ENCODE data around the gene S100A10. TPM values are rescaled to one million over a fixed set of nuclear protein-coding genes. Genes with fewer than 3 reads are reported as not detected.

S100A10 gene
- total RNA-seq, 1 donor from 2014 or later, result 120 TPM

- DNase-seq (ENCODE audit: low read depth) (no peak), FAIRE-seq (no peak)
- H3K27me3 ChIP-seq (ENCODE audit: control insufficient read depth, insufficient read depth, low read length), result no peaks in the 10 kb centered on the region
- peaks cover 22% of the 10 kb centered on the region for H3K36me3 ChIP-seq (ENCODE audit: control insufficient read depth, insufficient read depth, low read length)
- no peak for TF ChIP-seq CTCF (IDR thresholded peaks at IDR 0.05; ENCODE audit: insufficient read depth, low read length, severe bottlenecking)
- H3K4me3 ChIP-seq (ENCODE audit: low read depth, low read length), result no peak overlapping the region
Observed at GRCh38 chr1:151985270-151985669, 8.4 kb downstream of the S100A10 start.

- FAIRE-seq, result no peak
- Histone ChIP-seq H3K36me3 (ENCODE audit: control insufficient read depth, insufficient read depth, low read length) (peaks cover 22% of the 10 kb centered on the region), H3K27me3 (ENCODE audit: control insufficient read depth, insufficient read depth, low read length) (no peaks in the 10 kb centered on the region)
Observed at GRCh38 chr1:151984313-151984956, 9.2 kb downstream of the S100A10 start.

GRCh38 chr1:151982300-151983005 is 11.2 kb downstream of the S100A10 start:
- no peaks in the 10 kb centered on the region for H3K27me3 ChIP-seq (ENCODE audit: control insufficient read depth, insufficient read depth, low read length)
- peaks cover 21% of the 10 kb centered on the region for H3K36me3 ChIP-seq (ENCODE audit: control insufficient read depth, insufficient read depth, low read length)
- no peak for TF ChIP-seq CTCF (IDR thresholded peaks at IDR 0.05; ENCODE audit: insufficient read depth, low read length, severe bottlenecking)
- FAIRE-seq (no peak), DNase-seq (ENCODE audit: low read depth) (no peak)
- H3K4me3 ChIP-seq (ENCODE audit: low read depth, low read length), result no peak overlapping the region

More at GRCh38 chr1:151984313-151984956, 9.2 kb downstream of the S100A10 start:
- H3K4me3 ChIP-seq (ENCODE audit: low read depth, low read length), result no peak overlapping the region
- no peak for DNase-seq (ENCODE audit: low read depth)
- no peak for TF ChIP-seq CTCF (IDR thresholded peaks at IDR 0.05; ENCODE audit: insufficient read depth, low read length, severe bottlenecking)

GRCh38 chr1:151981178-151981525 is 12.5 kb downstream of the S100A10 start:
- no peaks in the 10 kb centered on the region for H3K27me3 ChIP-seq (ENCODE audit: control insufficient read depth, insufficient read depth, low read length)
- DNase-seq (ENCODE audit: low read depth) (no peak), FAIRE-seq (no peak)
- no peak for TF ChIP-seq CTCF (IDR thresholded peaks at IDR 0.05; ENCODE audit: insufficient read depth, low read length, severe bottlenecking)
- peaks cover 21% of the 10 kb centered on the region for H3K36me3 ChIP-seq (ENCODE audit: control insufficient read depth, insufficient read depth, low read length)
- no peak overlapping the region for H3K4me3 ChIP-seq (ENCODE audit: low read depth, low read length)

GRCh38 chr1:151980287-151981177 is 13.1 kb downstream of the S100A10 start:
- FAIRE-seq (no peak), DNase-seq (ENCODE audit: low read depth) (peak; percentile 64)

More at GRCh38 chr1:151980287-151981177, 13.1 kb downstream of the S100A10 start:
- Histone ChIP-seq H3K36me3 (ENCODE audit: control insufficient read depth, insufficient read depth, low read length) (peaks cover 19% of the 10 kb centered on the region), H3K27me3 (ENCODE audit: control insufficient read depth, insufficient read depth, low read length) (no peaks in the 10 kb centered on the region), H3K4me3 (ENCODE audit: low read depth, low read length) (no peak overlapping the region)
- no peak for TF ChIP-seq CTCF (IDR thresholded peaks at IDR 0.05; ENCODE audit: insufficient read depth, low read length, severe bottlenecking)
